OCI-LY3 (cell line): ENCODE results near the gene IBA57.

ENCODE experiments used
- H2AFZ ChIP-seq: fragments of 200-600, 300-600 bp; shearing (Covaris generic); 2 replicates; pipeline ENCODE4 v1.6.0; 2014; ENCODE audit warnings: antibody characterized with exemption, low read depth, low read length
- H3K27ac ChIP-seq: fragments of 200-600, 300-600 bp; sonication (generic); 2 replicates; pipeline ENCODE4 v1.5.1; 2014; ENCODE audit warnings: mild to moderate bottlenecking, low read length, moderate library complexity, mixed read lengths
- H3K27me3 ChIP-seq: fragments of 200-600, 300-600 bp; sonication (generic); 2 replicates; pipeline ENCODE4 v1.6.1; 2014; ENCODE audit warnings: low read depth, low read length, mixed read lengths
- H3K36me3 ChIP-seq: fragments of 200-600, 300-600 bp; sonication (generic); replicated peaks from 2 replicates; pipeline ENCODE3; 2014; ENCODE audit warnings: low read depth, low read length, mixed read lengths
- H3K4me1 ChIP-seq: fragments of 300-600, 200-600 bp; sonication (generic); 2 replicates; pipeline ENCODE4 v1.6.1; 2014; ENCODE audit warnings: low read length, mixed read lengths
- H3K4me2 ChIP-seq: fragments of 200-600, 300-600 bp; sonication (generic); 2 replicates; pipeline ENCODE4 v1.6.1; 2014; ENCODE audit warnings: low read length, mixed read lengths
- H3K4me3 ChIP-seq: fragments of 300-600, 200-600 bp; sonication (generic); 2 replicates; pipeline ENCODE4 v1.5.1; 2014; ENCODE audit warnings: antibody characterized with exemption, mild to moderate bottlenecking, low read length, moderate library complexity
- H3K79me2 ChIP-seq: fragments of 300-600, 200-600 bp; shearing (Covaris generic); 2 replicates; pipeline ENCODE4 v1.6.1; 2014; ENCODE audit warnings: mild to moderate bottlenecking, low read length, mixed read lengths
- H3K9ac ChIP-seq: fragments of 300-600, 200-600 bp; shearing (Covaris generic); 2 replicates; pipeline ENCODE4 v1.6.0; 2014; ENCODE audit warnings: mild to moderate bottlenecking, low read length, moderate library complexity
- H3K9me3 ChIP-seq: fragments of 200-600, 300-600 bp; shearing (Covaris generic); 2 replicates; pipeline ENCODE4 v1.6.1; 2014; ENCODE audit warnings: low read length, mixed read lengths; ENCODE audit not compliant: insufficient read depth
- H4K20me1 ChIP-seq: fragments of 200-600, 300-600 bp; sonication (generic); 2 replicates; pipeline ENCODE4 v1.6.1; 2016; ENCODE audit warnings: low read length, mixed read lengths; ENCODE audit not compliant: insufficient read depth
- EZH2phosphoT487 ChIP-seq: fragments of 200-600 bp; shearing (Covaris generic); IDR thresholded peaks from 2 replicates; pipeline ENCODE4 v1.6.1; 2018; ENCODE audit warnings: antibody characterized with exemption, mixed run types, low read depth
- TF ChIP-seq, protein P1 (sequence below): fragments of 200-600, 300-600 bp; sonication (generic); IDR thresholded peaks from 2 replicates; pipeline ENCODE4 v1.5.1; 2014; ENCODE audit warnings: antibody characterized with exemption, low read length, low read depth

Gene IBA57

GRCh38 chr1:228139931-228140723 lies 25.5 kb upstream of the IBA57 start, which contains the start of gene GUK1:
Gene GUK1 (plus strand): TSS chr1:228140279. CDS start chr1:228140303, 24 bp downstream.
- Histone ChIP-seq H3K27me3 (peaks cover 19% of the 10 kb centered on the region), H3K79me2 (peaks cover 50% of the 10 kb centered on the region), H3K9me3 (no peaks in the 10 kb centered on the region), H3K4me3 (peak within 1 kb of the TSS; percentile 87), H3K4me1 (peaks cover 16% of the 10 kb centered on the region), H2AFZ (peak within 1 kb of the TSS; percentile 53; the same call in 1 of the 2 replicates), H3K4me2 (peak within 1 kb of the TSS; percentile 87), H3K9ac (peak within 1 kb of the TSS; percentile 82), H3K36me3 (peaks cover 6% of the 10 kb centered on the region), H3K27ac (peak within 1 kb of the TSS; percentile 73), H4K20me1 (peaks cover 32% of the 10 kb centered on the region)
- TF ChIP-seq EZH2phosphoT487: no peak
- TF ChIP-seq, protein P1, sequence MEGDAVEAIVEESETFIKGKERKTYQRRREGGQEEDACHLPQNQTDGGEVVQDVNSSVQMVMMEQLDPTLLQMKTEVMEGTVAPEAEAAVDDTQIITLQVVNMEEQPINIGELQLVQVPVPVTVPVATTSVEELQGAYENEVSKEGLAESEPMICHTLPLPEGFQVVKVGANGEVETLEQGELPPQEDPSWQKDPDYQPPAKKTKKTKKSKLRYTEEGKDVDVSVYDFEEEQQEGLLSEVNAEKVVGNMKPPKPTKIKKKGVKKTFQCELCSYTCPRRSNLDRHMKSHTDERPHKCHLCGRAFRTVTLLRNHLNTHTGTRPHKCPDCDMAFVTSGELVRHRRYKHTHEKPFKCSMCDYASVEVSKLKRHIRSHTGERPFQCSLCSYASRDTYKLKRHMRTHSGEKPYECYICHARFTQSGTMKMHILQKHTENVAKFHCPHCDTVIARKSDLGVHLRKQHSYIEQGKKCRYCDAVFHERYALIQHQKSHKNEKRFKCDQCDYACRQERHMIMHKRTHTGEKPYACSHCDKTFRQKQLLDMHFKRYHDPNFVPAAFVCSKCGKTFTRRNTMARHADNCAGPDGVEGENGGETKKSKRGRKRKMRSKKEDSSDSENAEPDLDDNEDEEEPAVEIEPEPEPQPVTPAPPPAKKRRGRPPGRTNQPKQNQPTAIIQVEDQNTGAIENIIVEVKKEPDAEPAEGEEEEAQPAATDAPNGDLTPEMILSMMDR: no peak

DNA sequence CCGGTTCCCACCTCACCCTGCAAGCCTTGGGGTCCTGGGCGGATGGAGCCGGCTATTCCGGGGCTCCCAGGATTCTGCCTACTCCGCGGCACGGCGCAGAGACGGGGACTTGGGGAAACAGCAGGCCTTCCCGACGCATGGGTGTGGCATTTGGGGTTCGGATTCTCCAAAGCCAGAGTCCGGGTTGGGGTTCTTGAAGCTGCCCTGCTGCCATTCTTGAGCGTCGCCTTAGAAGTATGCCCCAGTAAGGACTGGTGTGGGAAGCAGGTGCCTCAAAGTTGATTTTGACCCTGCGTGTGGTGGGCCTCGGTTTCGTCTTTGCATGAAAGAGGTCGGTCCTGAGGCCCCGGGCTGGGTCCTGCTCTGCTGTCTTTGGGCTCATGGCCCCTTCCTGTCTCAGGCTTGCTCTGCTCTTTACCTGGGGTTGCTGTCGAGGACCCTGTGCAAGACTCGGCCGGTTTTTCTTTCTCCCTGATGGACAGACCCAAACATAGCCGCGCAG lies 24.8 kb upstream of the IBA57 start:
- Histone ChIP-seq H3K27me3 (peaks cover 13% of the 10 kb centered on the region), H3K79me2 (peaks cover 57% of the 10 kb centered on the region), H3K36me3 (peaks cover 6% of the 10 kb centered on the region), H3K27ac (peak overlapping the region; percentile 39), H3K4me3 (peak overlapping the region; percentile 87), H3K9ac (peak overlapping the region; percentile 74), H3K9me3 (no peaks in the 10 kb centered on the region), H3K4me2 (peak overlapping the region; percentile 87), H4K20me1 (peaks cover 32% of the 10 kb centered on the region), H2AFZ (no peak overlapping the region), H3K4me1 (peaks cover 16% of the 10 kb centered on the region)
- TF ChIP-seq EZH2phosphoT487: no peak
- TF ChIP-seq, protein P1: no peak

GRCh38 chr1:228141226-228142044 lies 24.2 kb upstream of the IBA57 start:
- TF ChIP-seq, protein P1: no peak
- no peak for TF ChIP-seq EZH2phosphoT487
- peaks cover 34% of the 10 kb centered on the region for H4K20me1 ChIP-seq
- H3K27me3 ChIP-seq: peaks cover 6% of the 10 kb centered on the region
- no peak overlapping the region for H3K27ac ChIP-seq
- peaks cover 63% of the 10 kb centered on the region for H3K79me2 ChIP-seq
- H3K4me3 ChIP-seq: peak overlapping the region; percentile 87
- H3K9ac ChIP-seq: peak overlapping the region; percentile 74
- peak overlapping the region; percentile 87 for H3K4me2 ChIP-seq
- peaks cover 16% of the 10 kb centered on the region for H3K4me1 ChIP-seq
- no peaks in the 10 kb centered on the region for H3K9me3 ChIP-seq
- H2AFZ ChIP-seq: no peak overlapping the region
- peaks cover 6% of the 10 kb centered on the region for H3K36me3 ChIP-seq
